GM21529 (cell line): ENCODE results near the gene RNF150.

ENCODE experiments used
- ATAC-seq: cut with Tn5 transposase; IDR thresholded peaks from one replicate; pipeline ENCODE4 v1.9.1; 2021; ENCODE audit not compliant: unreplicated experiment

Gene RNF150

GRCh38 chr4:140986045-140986444 is 147.2 kb downstream of the RNF150 start:
- ATAC-seq: no peak

- ATAC-seq: no peak
Observed at GRCh38 chr4:140982613-140983340, 150.5 kb downstream of the RNF150 start.

DNA sequence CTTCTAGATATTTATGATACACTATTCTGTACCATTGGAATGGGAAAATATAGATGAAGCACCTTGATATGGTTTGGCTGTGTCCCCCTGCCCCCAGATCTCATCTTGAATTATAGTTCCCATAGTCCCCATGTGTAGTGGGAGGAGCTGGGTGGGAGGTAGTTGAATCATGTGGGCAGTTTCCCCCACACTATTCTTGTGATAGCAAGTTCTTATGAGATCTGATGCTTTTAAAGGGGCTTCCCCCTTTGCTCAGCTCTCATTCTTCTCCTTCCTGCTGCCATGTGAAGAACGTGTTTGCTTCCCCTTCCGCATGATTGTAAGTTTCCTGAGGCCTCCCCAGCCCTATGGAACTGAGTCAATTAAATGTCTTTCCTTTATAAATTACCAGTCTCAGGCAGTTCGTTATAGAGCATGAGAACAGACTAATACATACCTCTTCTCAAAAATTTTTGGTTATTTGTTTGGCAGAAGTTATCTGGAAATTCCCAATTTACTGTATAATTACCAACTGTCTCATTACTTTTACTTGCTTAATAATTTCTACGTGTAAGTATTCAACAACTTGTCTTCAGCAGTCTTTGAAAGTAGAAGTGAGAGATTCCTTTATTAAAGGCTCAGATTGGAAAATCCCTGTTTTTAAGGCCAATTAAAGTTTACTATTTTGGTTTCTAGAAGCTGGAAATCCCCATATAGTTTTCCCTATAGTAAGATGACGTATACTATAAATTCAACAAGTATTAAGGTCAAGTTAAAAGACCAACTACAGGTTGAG is 152.7 kb downstream of the RNF150 start:
- ATAC-seq: no peak

DNA sequence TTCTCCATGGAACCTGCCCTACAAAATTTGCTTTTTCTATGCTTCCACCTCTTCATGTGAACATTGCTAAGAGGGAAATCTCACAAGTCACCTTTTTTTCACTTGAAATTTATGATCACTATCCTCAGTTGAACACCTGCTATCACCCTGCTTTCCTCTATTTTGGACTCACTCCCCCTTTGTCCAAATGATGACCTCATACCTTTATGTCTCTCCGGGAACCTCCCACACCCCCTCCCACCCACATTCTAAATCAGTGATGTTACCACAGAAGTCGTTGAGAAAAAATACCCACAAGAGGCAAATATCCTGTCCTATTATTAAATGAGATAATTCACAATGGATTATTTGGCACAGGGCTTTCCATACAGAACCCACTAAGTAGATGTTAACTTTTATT is 156.5 kb downstream of the RNF150 start:
- no peak for ATAC-seq

GRCh38 chr4:140971077-140971792 is 162.0 kb downstream of the RNF150 start:
- no peak for ATAC-seq

GRCh38 chr4:140969296-140969695 is 164.0 kb downstream of the RNF150 start:
- ATAC-seq: no peak

- no peak for ATAC-seq
Observed at GRCh38 chr4:140968371-140968770, 164.9 kb downstream of the RNF150 start.

DNA sequence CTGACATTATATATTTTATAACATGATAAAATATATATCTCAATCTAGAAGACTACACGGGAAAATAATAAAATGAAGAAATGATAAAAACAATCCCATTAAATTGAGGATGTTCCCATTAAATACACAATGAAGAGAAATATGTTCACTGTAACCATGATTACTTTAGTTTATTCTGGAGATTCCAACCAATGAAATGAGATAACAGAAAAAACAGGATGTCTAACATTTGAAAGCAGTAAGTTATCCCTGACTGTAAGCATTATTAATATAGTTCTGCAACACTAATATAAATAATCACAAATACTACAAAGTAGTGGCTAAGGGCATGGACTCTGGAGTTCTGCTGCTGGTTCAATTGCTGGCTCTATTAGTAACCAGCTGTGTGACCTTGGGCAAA is 169.4 kb downstream of the RNF150 start:
- no peak for ATAC-seq

GRCh38 chr4:140955641-140956040 is 177.6 kb downstream of the RNF150 start:
- ATAC-seq: no peak

DNA sequence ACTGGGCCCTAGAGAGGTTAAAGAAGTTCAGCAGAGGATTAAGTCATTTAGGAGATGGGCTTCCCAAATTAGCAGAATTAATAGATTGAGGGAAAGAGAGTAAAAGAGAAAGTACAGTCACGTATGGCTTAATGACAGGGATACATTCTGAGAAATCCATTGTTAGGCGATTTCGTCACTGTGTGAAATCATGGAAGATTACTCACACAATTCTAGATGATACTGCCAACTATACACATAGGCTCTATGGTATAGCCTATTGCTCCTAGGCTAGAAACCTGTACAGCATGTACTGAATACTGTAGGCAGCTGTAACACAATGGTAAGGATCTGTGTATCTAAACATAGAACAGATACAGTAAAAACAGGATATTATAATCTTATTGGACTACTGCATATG is 180.6 kb downstream of the RNF150 start:
- ATAC-seq: no peak

DNA sequence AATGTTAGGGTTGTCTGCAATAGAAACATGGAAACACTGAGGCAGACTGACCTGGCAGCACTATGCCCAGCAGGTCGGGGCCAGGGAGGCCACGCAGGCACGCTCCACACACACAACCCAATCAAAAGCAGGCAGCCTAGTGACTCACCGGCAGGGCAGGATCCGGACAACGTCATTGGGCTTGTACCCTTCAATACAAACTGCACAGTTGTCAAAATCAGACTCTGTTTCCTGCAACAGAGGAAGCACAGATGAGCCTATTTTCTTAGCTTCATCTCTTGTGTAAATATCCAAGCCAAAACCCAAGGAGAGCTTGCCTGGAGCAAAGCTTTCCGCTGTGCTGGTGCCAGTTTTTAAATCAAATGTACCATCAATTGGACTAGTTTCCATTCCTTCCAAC is 185.8 kb downstream of the RNF150 start:
- no peak for ATAC-seq

DNA sequence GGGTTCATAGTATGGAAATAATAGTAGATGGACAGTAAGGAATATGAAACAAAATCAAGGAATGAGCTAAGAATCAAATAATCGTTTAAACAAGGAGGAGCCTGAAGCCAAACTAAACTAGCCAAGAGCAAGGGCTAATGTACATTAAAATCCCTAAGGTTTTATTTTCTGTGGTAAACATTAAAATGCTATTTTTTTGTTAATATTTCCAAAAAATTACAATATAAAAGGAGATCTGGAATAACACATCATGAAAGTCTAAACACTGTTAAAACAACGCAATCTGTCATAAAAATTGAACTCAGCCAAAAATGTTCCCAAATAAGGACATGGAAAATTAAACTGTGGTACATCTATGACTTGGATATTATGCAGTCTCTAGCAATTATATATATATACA is 188.2 kb downstream of the RNF150 start:
- no peak for ATAC-seq

DNA sequence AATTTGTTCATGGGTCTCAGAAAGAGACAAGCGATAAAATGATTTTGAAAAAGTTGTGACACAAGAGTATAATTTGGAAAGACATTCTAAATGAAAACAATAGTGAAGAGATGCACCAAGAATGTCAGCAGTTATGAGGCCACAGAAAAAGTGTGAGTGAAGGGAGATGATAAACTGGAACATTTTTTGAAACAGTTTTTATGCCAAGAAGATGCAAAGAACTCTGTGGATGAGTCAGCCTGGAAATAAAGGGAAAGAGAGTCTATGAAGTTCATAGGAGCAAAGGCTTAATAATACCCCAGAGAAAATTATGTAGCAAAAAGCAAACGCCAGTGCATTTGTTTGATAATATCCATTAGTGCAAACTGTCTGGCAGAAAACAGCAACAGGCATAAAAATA is 188.7 kb downstream of the RNF150 start:
- no peak for ATAC-seq

- no peak for ATAC-seq
Observed at GRCh38 chr4:140944199-140944515, 189.1 kb downstream of the RNF150 start.

GRCh38 chr4:140943486-140944198 is 189.6 kb downstream of the RNF150 start:
- no peak for ATAC-seq

GRCh38 chr4:140940589-140940988 is 192.7 kb downstream of the RNF150 start:
- ATAC-seq: no peak

GRCh38 chr4:140937866-140938265 is 195.4 kb downstream of the RNF150 start:
- no peak for ATAC-seq

GRCh38 chr4:140935254-140935653 is 198.0 kb downstream of the RNF150 start:
- ATAC-seq: no peak

GRCh38 chr4:140932501-140933045 is 200.7 kb downstream of the RNF150 start:
- ATAC-seq: no peak

DNA sequence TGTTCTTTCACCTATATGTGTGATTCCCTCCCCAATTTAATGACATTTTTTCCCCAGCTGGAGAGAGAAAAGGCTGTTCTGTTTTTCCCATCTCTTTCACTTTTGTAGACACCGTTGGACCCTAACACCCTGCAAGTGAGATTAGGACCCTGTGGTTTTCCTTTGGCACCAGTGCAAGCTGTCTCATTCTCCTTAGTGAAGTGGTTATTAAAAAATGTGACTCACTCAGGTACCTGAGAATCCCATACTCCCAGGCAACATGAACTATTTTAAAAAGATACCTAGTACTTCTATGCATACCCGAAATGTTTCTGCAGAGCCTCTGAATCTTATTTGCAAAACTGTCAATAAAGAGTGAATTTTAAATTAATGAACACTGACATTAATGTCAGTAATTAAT is 201.4 kb downstream of the RNF150 start:
- ATAC-seq: no peak

- ATAC-seq: no peak
Observed at GRCh38 chr4:140930557-140930956, 202.7 kb downstream of the RNF150 start.
